B cell (primary cell): Measurements from ENCODE around the gene MOB1B. TPM values are rescaled to one million over a fixed set of nuclear protein-coding genes. Genes with fewer than 3 reads are reported as not detected.
"Not testable (repeated sequence)": the region's sequence is repeated elsewhere in the genome, so short reads cannot be mapped to it uniquely, and the experiment has no call there.

Experiments used
- ATAC-seq: fragments of 200-7000 bp; cut with Tn5 transposase; one replicate; pipeline ENCODE4 v1.10.0; 2021; ENCODE audit warnings: low read depth, mild to moderate bottlenecking, moderate number of reproducible peaks, moderate library complexity
- CTCF ChIA-PET: fragments of 350-600 bp; sonication (Branson Sonifier 250); formaldehyde crosslinking; loops from one replicate; lab custom pipeline; 2021; ENCODE audit warnings: antibody characterized with exemption, inconsistent platforms; lab: Charles Lee
- POLR2A ChIA-PET: fragments of 350-600 bp; sonication (Branson Sonifier 250); formaldehyde crosslinking; loops from one replicate; lab custom pipeline; 2021; ENCODE audit warnings: antibody characterized with exemption; lab: Charles Lee
- DNase-seq: peaks from one replicate; pipeline ENCODE4 v3.0.0; 2013
- H2AFZ ChIP-seq: 2 replicates; pipeline ENCODE4 v1.6.1; 2012; ENCODE audit warnings: mild to moderate bottlenecking, low read depth, low read length; ENCODE audit not compliant: insufficient read depth, poor library complexity, severe bottlenecking
- H3K27ac ChIP-seq, 2 donors: 1 replicate in 1 of 2; 2 replicates in 1 of 2; pipeline ENCODE4 v1.5.1; 2012 to 2013; ENCODE audit warnings: low read length in 2 of 2, mild to moderate bottlenecking in 2 of 2, moderate library complexity in 1 of 2
- H3K27me3 ChIP-seq, 4 experiments: fragments of 200-600 bp in 1 of 4; sonication (generic) in 1 of 4; replicated peaks in 1 of 4; 1 replicate in 2 of 4; 2 replicates in 2 of 4; pipeline versions ENCODE4 v1.6.1 to v1.7.0; 2013 to 2016; ENCODE audit warnings: low read length in 3 of 4, mild to moderate bottlenecking in 2 of 4, mixed read lengths in 1 of 4, moderate library complexity in 1 of 4; ENCODE audit not compliant: insufficient read depth in 4 of 4, control insufficient read depth in 3 of 4; ENCODE audit errors: control extremely low read depth in 1 of 4
- H3K36me3 ChIP-seq, 2 experiments: replicated peaks in 1 of 2; 1 replicate in 1 of 2; 2 replicates in 1 of 2; pipeline versions ENCODE4 v1.6.1 to v1.7.1; 2013; ENCODE audit warnings: low read length in 1 of 2; ENCODE audit not compliant: insufficient read depth in 2 of 2, control insufficient read depth in 1 of 2; ENCODE audit errors: control extremely low read depth in 1 of 2, extremely low read depth in 1 of 2
- H3K4me1 ChIP-seq, 2 donors: fragments of 200-600 bp in 1 of 2; sonication (generic) in 1 of 2; 1 replicate in 1 of 2; 2 replicates in 1 of 2; pipeline versions ENCODE4 v1.5.1 to v1.6.1; 2013 to 2017; ENCODE audit warnings: low read length in 2 of 2; ENCODE audit not compliant: control insufficient read depth in 2 of 2, insufficient read depth in 2 of 2
- H3K4me2 ChIP-seq: replicated peaks from 2 replicates; pipeline ENCODE3; 2012; ENCODE audit warnings: mild to moderate bottlenecking, low read depth, low read length; ENCODE audit not compliant: poor library complexity, severe bottlenecking
- H3K4me3 ChIP-seq, 5 experiments: fragments of 200-600 bp in 1 of 5; sonication (generic) in 1 of 5; 1 replicate in 3 of 5; 2 replicates in 2 of 5; pipeline versions ENCODE4 v1.5.1 to v1.7.0; 2011 to 2016; ENCODE audit warnings: low read length in 4 of 5, mild to moderate bottlenecking in 4 of 5, low read depth in 2 of 5, control low read depth in 1 of 5, moderate library complexity in 1 of 5; ENCODE audit not compliant: insufficient read depth in 1 of 5; ENCODE audit errors: control extremely low read depth in 1 of 5, extremely low read depth in 1 of 5
- H3K79me2 ChIP-seq: fragments of 200-600 bp; sonication (generic); one replicate; pipeline ENCODE4 v1.6.0; 2016; ENCODE audit warnings: low read length; ENCODE audit not compliant: control insufficient read depth, insufficient read depth
- H3K9ac ChIP-seq: fragments of 200-600 bp; sonication (generic); 2 replicates; pipeline ENCODE4 v1.6.1; 2017; ENCODE audit warnings: mild to moderate bottlenecking, low read length, moderate library complexity
- H3K9me3 ChIP-seq, 3 donors: one replicate each; pipeline versions ENCODE4 v1.6.1 to v1.7.1; 2013; ENCODE audit warnings: low read length in 2 of 3; ENCODE audit not compliant: control insufficient read depth in 2 of 3, insufficient read depth in 1 of 3; ENCODE audit errors: control extremely low read depth in 1 of 3
- H4K20me1 ChIP-seq: 2 replicates; pipeline ENCODE4 v1.6.0; 2012; ENCODE audit warnings: mild to moderate bottlenecking, low read length; ENCODE audit not compliant: insufficient read depth, control insufficient read depth, poor library complexity, severe bottlenecking
- H3K27ac Mint-ChIP-seq: one replicate; pipeline ENCODE4 v1.8.0; 2021; ENCODE audit warnings: mixed read lengths
- H3K27me3 Mint-ChIP-seq: one replicate; pipeline ENCODE4 v1.8.0; 2021; ENCODE audit warnings: mixed read lengths
- H3K4me1 Mint-ChIP-seq: one replicate; pipeline ENCODE4 v1.8.0; 2021; ENCODE audit warnings: mixed read lengths
- H3K4me3 Mint-ChIP-seq: one replicate; pipeline ENCODE4 v1.8.0; 2021; ENCODE audit warnings: mixed read lengths
- H3K9me3 Mint-ChIP-seq: one replicate; pipeline ENCODE4 v1.8.0; 2022; ENCODE audit warnings: mixed read lengths; ENCODE audit not compliant: insufficient read depth
- EZH2 ChIP-seq: IDR thresholded peaks from 2 replicates; pipeline ENCODE4 v1.6.1; 2012; ENCODE audit warnings: borderline replicate concordance, low read depth, mild to moderate bottlenecking, moderate library complexity, low read length; ENCODE audit not compliant: insufficient read depth, poor library complexity, severe bottlenecking
- WGBS: methylation state at CpG from one replicate; pipeline ENCODE4 v1.1.5; 2013; ENCODE audit warnings: missing lambda C conversion rate; ENCODE audit not compliant: insufficient coverage; 5-methylcytosine and 5-hydroxymethylcytosine counted together
- intact Hi-C: fragments of 100-400 bp; cut with micrococcal nuclease; formaldehyde crosslinking; loops from one replicate; pipeline ENCODE4 v1.10.0; 2022
- polyA plus RNA-seq: library from polyadenylated mRNA; depleted of rRNA; stranded (reverse); fragments of >200 nt; gene quantifications from 2 replicates; pipeline ENCODE4 v1.2.3, GENCODE V29; 2012
- total RNA-seq, 2 donors: library from RNA; stranded (reverse); fragments of 120-200 nt in 1 of 2; gene quantifications; 1 replicate in 1 of 2; 2 replicates in 1 of 2; pipeline versions ENCODE4 v1.2.3 to v1.2.4, GENCODE V29; 2013 to 2022
- TF ChIP-seq, protein P1 (sequence below): fragments of 200-600 bp; IDR thresholded peaks from one replicate; pipeline ENCODE4 v1.8.0; 2022; ENCODE audit warnings: antibody characterized with exemption, mild to moderate bottlenecking

Gene MOB1B
- total and polyA plus RNA-seq, 2 donors (not counting 1 experiment from before 2014, with no cell fraction given) = 2.3 to 30.4 TPM

DNA sequence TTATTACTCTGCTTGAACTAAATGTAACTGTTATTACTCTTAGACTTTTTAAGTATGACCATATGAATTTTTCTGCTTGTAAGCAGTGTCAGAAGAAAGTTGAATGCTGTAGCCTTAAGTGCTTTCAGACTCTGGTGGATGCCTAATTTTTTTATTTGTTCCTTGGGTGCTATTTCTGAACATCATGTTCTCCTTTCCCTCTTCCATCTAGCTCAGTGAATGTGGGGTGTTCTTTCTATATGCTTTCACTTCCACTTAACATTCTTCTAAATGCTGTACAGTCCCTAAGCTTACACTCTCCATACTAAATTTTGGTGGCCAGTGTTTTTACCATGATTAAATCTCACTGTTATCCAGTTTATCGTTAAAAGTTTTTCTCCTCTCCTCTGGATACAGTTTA lies 94.9 kb downstream of the MOB1B start:
- H3K27me3 Mint-ChIP-seq = no peaks in the 10 kb centered on the region
- no peaks in the 10 kb centered on the region for H3K9me3 Mint-ChIP-seq
- peaks cover 84% of the 10 kb centered on the region for H3K79me2 ChIP-seq
- H3K36me3 ChIP-seq = peaks cover 2 to 24% of the 10 kb centered on the region in 2 experiments
- peak overlapping the region; percentile 19 to 99 (median 97) for H3K4me3 ChIP-seq
- peak overlapping the region; percentile 62 for H3K27ac Mint-ChIP-seq
- H3K4me1 Mint-ChIP-seq = peaks cover 81% of the 10 kb centered on the region
- H3K9ac ChIP-seq = peak overlapping the region; percentile 76
- H3K27ac ChIP-seq = peak overlapping the region; percentile 25 to 94
- H2AFZ ChIP-seq = peak overlapping the region; percentile 4
- peak overlapping the region; percentile 97 for H3K4me3 Mint-ChIP-seq
- TF ChIP-seq, protein P1, sequence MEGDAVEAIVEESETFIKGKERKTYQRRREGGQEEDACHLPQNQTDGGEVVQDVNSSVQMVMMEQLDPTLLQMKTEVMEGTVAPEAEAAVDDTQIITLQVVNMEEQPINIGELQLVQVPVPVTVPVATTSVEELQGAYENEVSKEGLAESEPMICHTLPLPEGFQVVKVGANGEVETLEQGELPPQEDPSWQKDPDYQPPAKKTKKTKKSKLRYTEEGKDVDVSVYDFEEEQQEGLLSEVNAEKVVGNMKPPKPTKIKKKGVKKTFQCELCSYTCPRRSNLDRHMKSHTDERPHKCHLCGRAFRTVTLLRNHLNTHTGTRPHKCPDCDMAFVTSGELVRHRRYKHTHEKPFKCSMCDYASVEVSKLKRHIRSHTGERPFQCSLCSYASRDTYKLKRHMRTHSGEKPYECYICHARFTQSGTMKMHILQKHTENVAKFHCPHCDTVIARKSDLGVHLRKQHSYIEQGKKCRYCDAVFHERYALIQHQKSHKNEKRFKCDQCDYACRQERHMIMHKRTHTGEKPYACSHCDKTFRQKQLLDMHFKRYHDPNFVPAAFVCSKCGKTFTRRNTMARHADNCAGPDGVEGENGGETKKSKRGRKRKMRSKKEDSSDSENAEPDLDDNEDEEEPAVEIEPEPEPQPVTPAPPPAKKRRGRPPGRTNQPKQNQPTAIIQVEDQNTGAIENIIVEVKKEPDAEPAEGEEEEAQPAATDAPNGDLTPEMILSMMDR = no peak
- TF ChIP-seq EZH2 = no peak
- WGBS = no CpG with 5 or more reads among the region's 1 CpG
- intact Hi-C loops = loop anchor here (1.0 to 10.0 kb wide), 2 partner anchors 262 to 309 kb away; partner anchors contain the start of gene UTP3
- no peaks in the 10 kb centered on the region for H3K9me3 ChIP-seq
- ChIA-PET CTCF (interaction anchor here (0.8 to 16.4 kb wide), 7 partner anchors 8 to 345 kb away, joined by 3 to 245 read pairs (median 4); no protein-coding TSS in a partner anchor), POLR2A (interaction anchor here (5.0 kb wide), 1 partner anchor 8 kb away, joined by 43 read pairs; no protein-coding TSS in a partner anchor)
- no peaks in the 10 kb centered on the region for H3K27me3 ChIP-seq
- peaks cover 48 to 54% of the 10 kb centered on the region in 2 donors for H3K4me1 ChIP-seq
- peak overlapping the region; percentile 88 for H3K4me2 ChIP-seq
- H4K20me1 ChIP-seq = no peaks in the 10 kb centered on the region
- DNase-seq = peak; percentile 42
- no peak for ATAC-seq

DNA sequence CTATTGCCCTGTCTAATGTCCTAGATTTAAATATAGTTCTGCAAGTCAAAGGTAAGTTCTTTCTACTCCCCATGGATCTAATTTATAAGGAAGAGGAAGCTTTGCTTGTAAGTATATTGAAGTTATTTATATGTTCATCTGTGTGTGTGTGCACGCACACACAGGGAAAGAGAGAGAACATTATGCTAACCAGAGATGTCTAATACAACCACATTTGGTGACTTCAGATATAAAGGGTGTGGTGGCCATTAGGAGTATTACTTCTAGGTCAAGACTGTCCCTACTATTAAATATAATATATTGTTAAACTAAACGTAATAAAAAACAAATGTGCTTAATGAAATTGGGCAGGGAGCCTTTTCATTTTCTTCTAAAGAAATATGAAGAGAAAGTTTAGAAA lies 95.4 kb downstream of the MOB1B start:
- Histone ChIP-seq H3K36me3 (peaks cover 2 to 26% of the 10 kb centered on the region in 2 experiments), H4K20me1 (no peaks in the 10 kb centered on the region), H3K9ac (peak overlapping the region; percentile 76), H3K4me1 (peaks cover 47 to 54% of the 10 kb centered on the region in 2 donors), H3K9me3 (no peaks in the 10 kb centered on the region), H3K4me2 (peak overlapping the region; percentile 88), H3K4me3 (peak overlapping the region; percentile 15 to 99 (median 88)), H3K27me3 (no peaks in the 10 kb centered on the region), H3K27ac (peak overlapping the region; percentile 25 to 94), H3K79me2 (peaks cover 89% of the 10 kb centered on the region), H2AFZ (peak overlapping the region; percentile 4)
- DNase-seq (no peak), ATAC-seq (no peak)
- no CpG with 5 or more reads among the region's 2 CpGs for WGBS
- TF ChIP-seq, protein P1 = no peak
- TF ChIP-seq EZH2 = no peak
- intact Hi-C loops = loop anchor here (1.0 to 10.0 kb wide), 2 partner anchors 263 to 309 kb away; partner anchors contain the start of gene UTP3
- H3K27me3 Mint-ChIP-seq = no peaks in the 10 kb centered on the region
- ChIA-PET POLR2A (interaction anchor here (5.0 kb wide), 1 partner anchor 7 kb away, joined by 43 read pairs; no protein-coding TSS in a partner anchor), CTCF (interaction anchor here (1.1 to 16.4 kb wide), 4 partner anchors 8 to 293 kb away, joined by 3 to 245 read pairs (median 6); no protein-coding TSS in a partner anchor)
- H3K9me3 Mint-ChIP-seq = no peaks in the 10 kb centered on the region
- peak overlapping the region; percentile 79 for H3K27ac Mint-ChIP-seq
- peak overlapping the region; percentile 97 for H3K4me3 Mint-ChIP-seq
- peaks cover 84% of the 10 kb centered on the region for H3K4me1 Mint-ChIP-seq

DNA sequence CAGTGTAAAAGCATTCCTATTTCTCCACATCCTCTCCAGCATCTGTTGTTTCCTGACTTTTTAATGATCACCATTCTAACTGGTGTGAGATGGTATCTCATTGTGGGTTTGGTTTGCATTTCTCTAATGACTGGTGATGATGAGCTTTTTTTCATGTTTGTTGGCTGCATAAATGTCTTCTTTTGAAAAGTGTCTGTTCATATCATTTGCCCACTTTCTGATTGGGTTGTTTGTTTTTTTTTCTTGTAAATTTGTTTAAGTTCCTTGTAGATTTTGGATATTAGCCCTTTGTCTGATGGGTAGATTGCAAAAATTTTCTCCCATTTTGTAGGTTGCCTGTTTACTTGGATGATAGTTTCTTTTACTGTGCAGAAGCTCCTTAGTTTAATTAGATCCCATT lies 97.5 kb downstream of the MOB1B start:
- POLR2A ChIA-PET, H3K4me2 ChIP-seq, H3K9me3 ChIP-seq, H3K27ac ChIP-seq, H3K9ac ChIP-seq, H4K20me1 ChIP-seq, H3K27me3 ChIP-seq, H3K9me3 Mint-ChIP-seq, H3K27me3 Mint-ChIP-seq, ATAC-seq, DNase-seq, H2AFZ ChIP-seq, H3K4me3 ChIP-seq: not testable (repeated sequence)
- Histone ChIP-seq H3K36me3 (peaks cover 2 to 27% of the 10 kb centered on the region in 2 experiments), H3K4me1 (peaks cover 63 to 66% of the 10 kb centered on the region in 2 donors), H3K79me2 (peaks cover 99% of the 10 kb centered on the region)
- intact Hi-C loops = loop anchor here (10.0 kb wide), 1 partner anchor 265 kb away; no protein-coding TSS in a partner anchor
- Mint-ChIP-seq H3K4me3 (peak overlapping the region; percentile 58), H3K27ac (peak overlapping the region; percentile 87), H3K4me1 (peaks cover 93% of the 10 kb centered on the region)
- CTCF ChIA-PET = interaction anchor here (1.6 kb wide), 1 partner anchor 10 kb away, joined by 5 read pairs; no protein-coding TSS in a partner anchor
